GM13977 (cell line): ENCODE results near the gene EVI5L.
A peak's percentile ranks its signal among the peaks of the same experiment; 100 is the strongest.

Experiments used
- DNase-seq: peaks from one replicate; pipeline ENCODE4 v3.0.0; 2012; ENCODE audit warnings: low spot score
- in situ Hi-C: fragments of 300-500 bp; cut with MboI; formaldehyde crosslinking; loops from one replicate; pipeline ENCODE4 v1.12.0; 2022; ENCODE audit warnings: low sequenced_read_pairs, low pct_unique_long_range_greater_than_20kb, mixed read lengths, inconsistent platforms; ENCODE audit not compliant: unreplicated experiment
- TF ChIP-seq, protein P1 (sequence below): IDR thresholded peaks from 2 replicates; pipeline ENCODE4 v1.5.1; 2012; ENCODE audit warnings: mild to moderate bottlenecking, control low read depth; ENCODE audit not compliant: insufficient read depth; ENCODE audit errors: extremely low read depth, missing control alignments

EVI5L gene

DNA sequence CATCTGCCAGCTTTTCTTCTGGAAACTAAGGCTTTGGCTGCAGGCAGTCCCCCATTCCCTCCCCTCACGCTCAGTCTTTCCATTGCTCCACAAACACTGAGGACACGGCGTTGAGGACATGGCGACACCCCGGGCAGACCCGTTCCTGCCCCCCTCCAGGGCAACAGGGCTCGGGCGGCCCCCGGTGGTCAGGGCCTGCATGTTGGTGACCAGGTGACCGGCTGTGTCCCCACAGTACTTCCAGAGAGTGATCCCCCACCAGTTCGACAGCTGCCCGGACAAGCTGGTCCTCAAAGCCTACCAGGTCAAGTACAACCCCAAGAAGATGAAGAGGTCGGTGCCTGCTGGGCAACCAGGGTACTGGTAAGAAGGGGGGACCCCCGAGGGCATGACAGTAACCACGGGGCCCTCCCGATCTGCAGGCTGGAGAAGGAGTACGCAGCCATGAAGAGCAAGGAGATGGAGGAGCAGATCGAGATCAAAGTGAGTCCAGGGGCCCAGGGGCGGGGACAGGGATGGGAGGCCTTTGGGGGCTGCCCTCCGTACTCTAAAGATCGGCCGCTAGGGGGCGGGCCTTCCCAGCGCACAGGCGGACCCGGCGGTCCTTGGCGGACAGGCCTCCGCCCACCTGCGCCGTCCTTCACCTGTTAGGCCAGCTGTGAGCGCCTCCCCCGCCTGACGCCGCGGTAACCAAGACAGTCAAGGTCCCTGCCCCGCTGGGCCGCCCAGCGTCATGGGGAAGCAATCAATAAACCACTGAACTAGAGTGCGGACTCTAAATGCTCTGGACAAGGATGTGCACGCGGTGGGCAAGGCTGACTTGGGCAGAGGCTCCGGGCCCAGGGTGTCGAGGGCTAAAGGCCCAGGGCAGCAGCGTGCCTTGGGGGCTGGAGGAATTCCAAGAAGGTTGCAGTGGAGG lies 23.1 kb downstream of the EVI5L start:
- in situ Hi-C loops = no loop called here
- TF ChIP-seq, protein P1, sequence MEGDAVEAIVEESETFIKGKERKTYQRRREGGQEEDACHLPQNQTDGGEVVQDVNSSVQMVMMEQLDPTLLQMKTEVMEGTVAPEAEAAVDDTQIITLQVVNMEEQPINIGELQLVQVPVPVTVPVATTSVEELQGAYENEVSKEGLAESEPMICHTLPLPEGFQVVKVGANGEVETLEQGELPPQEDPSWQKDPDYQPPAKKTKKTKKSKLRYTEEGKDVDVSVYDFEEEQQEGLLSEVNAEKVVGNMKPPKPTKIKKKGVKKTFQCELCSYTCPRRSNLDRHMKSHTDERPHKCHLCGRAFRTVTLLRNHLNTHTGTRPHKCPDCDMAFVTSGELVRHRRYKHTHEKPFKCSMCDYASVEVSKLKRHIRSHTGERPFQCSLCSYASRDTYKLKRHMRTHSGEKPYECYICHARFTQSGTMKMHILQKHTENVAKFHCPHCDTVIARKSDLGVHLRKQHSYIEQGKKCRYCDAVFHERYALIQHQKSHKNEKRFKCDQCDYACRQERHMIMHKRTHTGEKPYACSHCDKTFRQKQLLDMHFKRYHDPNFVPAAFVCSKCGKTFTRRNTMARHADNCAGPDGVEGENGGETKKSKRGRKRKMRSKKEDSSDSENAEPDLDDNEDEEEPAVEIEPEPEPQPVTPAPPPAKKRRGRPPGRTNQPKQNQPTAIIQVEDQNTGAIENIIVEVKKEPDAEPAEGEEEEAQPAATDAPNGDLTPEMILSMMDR = peak; percentile 78
- peak; percentile 96 for DNase-seq

DNA sequence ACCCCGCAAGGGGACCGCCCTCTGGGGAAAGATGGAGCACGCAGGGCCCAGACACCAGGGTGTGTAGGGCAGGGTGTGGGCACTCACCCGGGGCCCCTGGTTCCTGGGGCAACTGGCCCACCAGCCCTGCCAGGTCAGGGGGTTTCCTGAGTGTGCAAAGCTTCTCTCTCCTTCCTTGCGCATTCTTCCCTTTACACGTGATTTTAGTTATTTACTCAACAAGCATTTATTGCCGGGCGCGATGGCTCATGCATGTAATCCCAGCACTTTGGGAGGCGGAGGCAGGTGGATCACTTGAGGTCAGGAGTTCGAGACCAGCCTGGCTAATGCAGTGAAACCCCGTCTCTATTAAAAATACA lies 23.7 kb downstream of the EVI5L start:
- in situ Hi-C loops = no loop called here
- no peak for DNase-seq
- TF ChIP-seq, protein P1 = no peak

DNA sequence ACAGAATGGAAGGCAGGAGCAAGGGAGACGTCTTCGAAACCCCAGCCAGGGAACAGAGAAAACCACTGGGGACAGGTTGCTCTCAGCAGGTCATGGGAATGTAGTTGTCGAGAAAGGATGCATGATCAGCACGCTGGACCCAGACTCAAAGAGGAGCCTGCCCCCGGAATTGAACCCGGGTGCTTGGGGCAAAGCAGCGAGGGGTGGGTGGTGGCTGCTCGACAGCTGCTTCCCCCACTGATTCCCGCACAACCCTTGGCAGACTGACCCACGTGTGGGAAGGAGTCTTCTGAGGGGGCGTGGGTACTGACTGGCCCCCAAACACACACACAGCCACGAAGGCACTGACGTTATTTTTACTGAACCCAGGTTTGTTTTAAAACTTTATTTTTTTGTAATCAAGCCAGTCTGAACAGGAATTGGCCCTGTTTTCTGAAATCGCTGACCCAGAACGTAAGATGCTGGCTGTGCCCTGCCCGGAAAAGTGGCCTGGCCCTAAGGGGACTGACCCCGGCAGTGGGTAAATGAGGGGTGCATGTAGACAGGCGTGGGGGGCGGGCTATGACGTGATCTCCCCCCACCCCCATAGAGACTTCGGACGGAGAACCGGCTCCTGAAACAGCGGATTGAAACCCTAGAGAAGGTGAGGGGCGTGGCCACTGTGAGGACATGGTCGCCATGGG lies 25.5 kb downstream of the EVI5L start:
- DNase-seq = no peak
- in situ Hi-C loops = no loop called here
- TF ChIP-seq, protein P1 = no peak

DNA sequence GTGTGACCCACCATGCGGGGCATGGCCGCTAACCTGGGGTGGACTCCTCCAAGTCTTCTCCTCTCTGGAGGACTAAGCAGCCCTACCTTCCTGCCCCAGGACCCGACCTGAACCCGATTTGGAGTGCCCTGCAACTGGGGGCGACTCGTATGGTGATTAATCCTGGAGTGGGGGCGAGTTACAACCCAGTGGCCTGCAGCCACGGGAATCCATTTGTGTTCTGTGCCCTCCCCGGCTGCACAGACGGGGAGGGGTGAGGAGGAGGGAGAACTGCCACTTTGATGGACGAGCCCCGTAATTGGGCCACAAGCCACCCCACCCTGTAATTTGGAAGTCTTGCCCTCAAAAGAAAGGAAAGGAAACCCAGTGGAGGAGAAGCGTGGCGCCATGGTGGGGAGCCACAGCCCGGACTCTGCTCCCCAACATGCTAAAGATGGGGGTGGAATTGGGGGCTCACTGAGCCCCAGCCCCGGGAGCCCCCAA lies 26.1 kb downstream of the EVI5L start:
- no peak for DNase-seq
- in situ Hi-C loops = no loop called here
- TF ChIP-seq, protein P1 = no peak

DNA sequence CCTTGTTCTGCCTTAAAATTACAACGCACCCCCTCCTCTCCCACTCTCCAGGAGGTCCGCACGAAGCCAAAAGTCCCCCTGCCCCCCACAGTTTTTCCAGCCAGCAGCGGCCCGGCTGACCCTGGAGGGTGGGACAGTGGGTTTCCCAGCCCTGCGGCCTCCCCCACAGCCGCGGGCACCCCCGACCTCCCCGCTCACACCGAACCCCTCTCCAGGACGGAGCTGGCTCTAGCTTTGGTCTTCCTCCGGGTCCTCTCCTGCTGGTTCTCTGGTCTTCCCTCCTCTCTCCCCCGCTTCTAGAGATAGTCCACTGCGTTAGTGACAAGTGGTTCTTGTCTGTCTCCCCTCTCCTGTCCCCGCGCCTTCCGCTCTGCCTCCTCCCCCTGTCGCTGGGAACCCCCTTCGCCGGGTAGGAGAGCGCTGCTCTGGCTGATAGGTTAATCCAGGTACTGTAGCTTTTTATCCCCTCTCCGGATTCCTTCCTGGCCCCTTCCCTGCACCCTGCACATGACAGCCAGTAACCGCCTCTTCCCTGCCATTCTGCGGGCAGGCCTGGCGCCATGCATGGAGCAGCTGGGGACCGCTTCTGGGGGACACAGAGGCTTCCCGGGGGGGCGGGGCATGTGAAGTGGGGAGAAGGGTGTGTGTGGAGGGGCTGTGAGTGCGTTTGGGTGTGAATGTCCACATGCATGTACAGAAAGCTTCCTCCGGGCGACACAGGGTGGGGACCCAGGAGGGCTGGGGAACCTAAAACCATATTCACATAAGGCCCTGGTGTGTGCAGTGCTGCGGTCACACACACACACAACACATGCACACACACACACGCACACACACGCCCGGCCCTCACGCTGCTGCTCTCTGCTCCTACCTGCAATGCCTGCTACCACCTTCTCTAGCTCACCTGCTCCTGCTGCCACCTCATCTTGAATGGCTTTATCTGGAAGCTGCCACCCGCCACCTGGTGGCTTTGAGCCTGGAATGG lies 27.0 kb downstream of the EVI5L start:
- in situ Hi-C loops = no loop called here
- TF ChIP-seq, protein P1 = no peak
- no peak for DNase-seq

DNA sequence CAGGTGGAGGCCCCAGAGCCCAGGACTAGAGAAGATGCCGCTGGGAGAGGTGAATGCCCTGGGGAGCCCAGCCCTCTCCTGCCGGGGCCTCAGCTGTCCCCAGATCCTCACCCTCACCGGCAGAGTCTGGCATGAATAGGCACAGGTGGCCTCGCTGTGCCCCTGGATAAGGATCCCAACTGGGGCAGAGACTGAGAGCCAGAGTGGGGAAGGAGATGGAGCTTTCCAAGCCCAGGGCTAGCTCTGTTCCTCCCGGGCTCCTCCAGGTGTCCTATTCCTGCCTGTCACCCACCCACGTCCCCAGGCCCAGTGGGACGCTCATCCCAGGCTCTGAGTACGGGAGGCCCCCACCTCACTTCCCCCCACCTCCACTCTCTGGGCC lies 27.7 kb downstream of the EVI5L start:
- DNase-seq = no peak
- TF ChIP-seq, protein P1 = no peak
- in situ Hi-C loops = no loop called here
